ENCODE data around the gene SMARCA1.
"Not testable (repeated sequence)": the region's sequence is repeated elsewhere in the genome, so short reads cannot be mapped to it uniquely, and the experiment has no call there.

SMARCA1 gene

DNA sequence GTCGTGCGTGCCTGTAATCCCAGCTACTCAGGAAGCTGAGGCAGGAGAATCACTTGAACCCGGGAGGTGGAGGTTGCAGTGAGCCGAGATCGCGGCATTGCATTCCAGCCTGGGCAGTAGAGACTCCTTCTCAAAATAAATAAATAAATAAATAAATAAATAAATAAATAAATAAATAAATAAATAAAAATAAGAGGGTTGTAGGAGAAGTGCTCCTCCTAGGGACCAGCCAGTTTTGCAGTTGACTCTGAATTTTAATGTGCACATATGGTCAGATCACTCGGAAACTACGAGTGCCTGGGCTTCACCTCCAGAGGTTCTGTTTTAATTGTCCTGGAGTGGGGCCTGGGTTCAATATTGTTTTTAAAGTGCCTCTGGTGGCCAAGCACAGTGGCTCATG is 31.5 kb upstream of the SMARCA1 start:
- H3K27me3 ChIP-seq (ENCODE audit: control insufficient read depth, insufficient read depth, low read length); H3K9ac ChIP-seq (ENCODE audit: low read depth, low read length): not testable (repeated sequence)
- peaks cover 18% of the 10 kb centered on the region for H3K36me3 ChIP-seq (ENCODE audit: control insufficient read depth, insufficient read depth, low read length)

DNA sequence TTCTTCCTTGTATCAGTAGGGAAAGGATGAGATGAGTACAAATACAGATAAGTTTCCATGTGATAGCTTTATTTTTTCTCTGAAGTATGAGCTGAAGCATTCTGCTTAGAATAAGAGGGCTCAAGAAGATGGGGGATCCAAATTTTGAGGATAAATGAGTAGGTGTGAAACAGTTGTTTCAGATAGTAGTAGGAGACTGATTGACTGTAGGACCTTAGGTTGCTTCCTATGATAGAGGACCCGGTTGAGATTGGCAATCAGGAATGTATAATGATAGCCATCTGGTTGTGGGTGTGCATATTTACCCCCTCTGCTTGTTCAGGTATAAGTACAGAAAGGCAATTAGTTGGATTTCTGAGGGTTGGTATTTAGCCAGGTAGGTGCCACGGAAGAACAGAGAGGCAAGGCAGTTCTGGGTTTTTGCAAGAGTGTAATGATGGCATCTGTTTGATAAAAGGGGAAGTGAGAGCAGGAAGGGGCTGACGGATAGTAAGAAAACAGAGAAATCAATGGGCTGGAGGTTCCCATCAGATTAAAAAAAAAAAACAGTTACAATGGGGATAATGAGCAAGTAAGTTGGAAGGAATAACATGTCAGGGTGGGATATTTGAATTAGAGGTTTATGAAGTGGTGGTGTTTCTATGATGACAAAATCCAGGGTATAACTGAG is 30.5 kb upstream of the SMARCA1 start:
- Histone ChIP-seq H3K36me3 (ENCODE audit: control insufficient read depth, insufficient read depth, low read length) (peaks cover 11% of the 10 kb centered on the region), H3K4me3 (ENCODE audit: low read depth, low read length) (no peak overlapping the region), H3K9me3 (ENCODE audit: control insufficient read depth, insufficient read depth, low read length) (no peaks in the 10 kb centered on the region), H3K9ac (ENCODE audit: low read depth, low read length) (no peak overlapping the region), H3K27me3 (ENCODE audit: control insufficient read depth, insufficient read depth, low read length) (no peaks in the 10 kb centered on the region), H3K4me1 (ENCODE audit: control insufficient read depth, insufficient read depth, low read length) (no peaks in the 10 kb centered on the region)

More for the DNA sequence above, 31.5 kb upstream of the SMARCA1 start:
- not testable (repeated sequence) for H3K4me1 ChIP-seq (ENCODE audit: control insufficient read depth, insufficient read depth, low read length); H3K9me3 ChIP-seq (ENCODE audit: control insufficient read depth, insufficient read depth, low read length); H3K4me3 ChIP-seq (ENCODE audit: low read depth, low read length)

DNA sequence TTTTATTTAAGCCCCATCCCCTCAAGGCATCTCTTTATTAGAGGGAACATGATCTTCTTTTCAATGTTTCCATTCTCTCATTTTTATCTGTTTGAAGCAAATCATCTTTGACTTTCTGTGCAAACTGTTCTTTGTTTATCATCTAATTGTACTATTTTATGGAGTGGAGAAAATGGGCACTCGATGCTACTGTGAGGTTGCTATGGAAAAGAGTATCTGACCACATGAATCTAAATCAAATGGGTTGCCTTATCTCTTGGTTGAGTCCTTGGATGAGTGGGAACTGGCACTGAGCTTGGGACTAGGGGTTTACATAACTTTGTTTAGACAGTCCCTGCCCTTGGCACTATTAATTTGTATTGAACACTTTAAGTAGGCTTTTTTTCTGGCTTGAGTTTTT is 25.8 kb upstream of the SMARCA1 start:
- Histone ChIP-seq H3K4me1 (ENCODE audit: control insufficient read depth, insufficient read depth, low read length) (no peaks in the 10 kb centered on the region), H3K27me3 (ENCODE audit: control insufficient read depth, insufficient read depth, low read length) (no peaks in the 10 kb centered on the region), H3K4me3 (ENCODE audit: low read depth, low read length) (no peak overlapping the region), H3K9ac (ENCODE audit: low read depth, low read length) (no peak overlapping the region), H3K36me3 (ENCODE audit: control insufficient read depth, insufficient read depth, low read length) (no peaks in the 10 kb centered on the region), H3K9me3 (ENCODE audit: control insufficient read depth, insufficient read depth, low read length) (no peaks in the 10 kb centered on the region)

DNA sequence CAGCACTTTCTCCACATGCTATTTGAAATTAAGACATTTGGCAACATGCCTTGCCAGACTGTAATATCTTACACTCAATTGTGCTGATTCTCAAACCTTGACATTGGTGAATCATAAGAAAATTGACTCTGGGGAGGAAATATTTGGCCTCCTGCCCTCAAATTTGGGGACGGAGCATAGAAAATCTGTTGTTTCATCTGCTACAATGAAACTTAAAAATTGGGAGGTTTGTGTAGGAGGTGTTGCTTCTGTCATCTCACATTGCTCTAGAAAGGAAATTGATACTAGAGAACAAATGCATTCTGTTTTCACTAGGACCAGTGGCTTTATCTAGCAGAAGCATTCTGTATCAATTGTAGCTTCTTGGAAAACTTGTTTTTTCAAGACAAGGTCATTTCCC is 22.1 kb upstream of the SMARCA1 start:
- no peaks in the 10 kb centered on the region for H3K36me3 ChIP-seq (ENCODE audit: control insufficient read depth, insufficient read depth, low read length)
- no peaks in the 10 kb centered on the region for H3K27me3 ChIP-seq (ENCODE audit: control insufficient read depth, insufficient read depth, low read length)

DNA sequence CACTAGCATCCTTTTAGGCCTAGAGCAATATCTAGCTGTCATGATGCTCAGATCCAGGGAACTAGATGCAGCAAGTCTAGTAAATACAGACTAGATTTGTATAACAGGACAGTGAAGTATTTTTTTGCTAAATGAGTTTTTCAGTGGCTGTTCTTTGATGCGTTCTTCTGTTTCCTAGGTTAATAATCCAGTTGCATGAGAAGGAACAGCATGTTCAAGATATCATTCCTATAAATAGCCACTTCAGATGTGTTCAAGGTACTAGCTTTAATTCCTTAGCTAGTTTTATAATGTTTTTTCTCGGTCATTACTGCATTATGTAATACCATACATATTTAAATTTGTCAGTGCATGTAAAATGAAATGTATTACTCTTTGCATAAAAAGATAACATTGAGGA is 21.5 kb upstream of the SMARCA1 start:
- no peaks in the 10 kb centered on the region for H3K36me3 ChIP-seq (ENCODE audit: control insufficient read depth, insufficient read depth, low read length)

More for the DNA sequence above, 22.1 kb upstream of the SMARCA1 start:
- Histone ChIP-seq H3K4me3 (ENCODE audit: low read depth, low read length) (no peak overlapping the region), H3K4me1 (ENCODE audit: control insufficient read depth, insufficient read depth, low read length) (peaks cover 6% of the 10 kb centered on the region), H3K9me3 (ENCODE audit: control insufficient read depth, insufficient read depth, low read length) (no peaks in the 10 kb centered on the region), H3K9ac (ENCODE audit: low read depth, low read length) (no peak overlapping the region)

DNA sequence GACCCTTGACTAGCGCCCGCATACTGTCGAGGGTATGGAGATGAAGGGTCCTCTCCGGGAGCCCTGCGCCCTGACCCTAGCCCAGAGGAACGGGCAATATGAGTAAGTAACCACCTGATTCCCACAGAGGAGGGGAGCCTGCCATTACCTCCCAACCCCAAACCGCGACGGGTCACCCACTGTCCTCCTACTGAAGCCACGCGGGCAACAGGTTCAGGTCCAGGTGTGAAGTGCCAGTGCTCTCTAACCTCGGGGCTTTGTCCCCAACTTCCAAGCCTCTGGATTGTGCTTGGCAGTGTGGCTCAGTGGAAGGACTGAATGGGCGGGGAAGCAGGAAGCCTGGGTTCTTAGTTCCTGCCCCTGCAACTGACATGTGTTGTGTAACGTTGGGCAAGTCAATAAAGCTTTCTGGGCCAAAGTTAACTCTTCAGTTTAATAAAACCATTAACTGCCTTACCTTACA is 17.5 kb upstream of the SMARCA1 start:
- H3K9ac ChIP-seq (ENCODE audit: low read depth, low read length), result peak overlapping the region; percentile 79

More for the DNA sequence above, 21.5 kb upstream of the SMARCA1 start:
- Histone ChIP-seq H3K4me1 (ENCODE audit: control insufficient read depth, insufficient read depth, low read length) (peaks cover 6% of the 10 kb centered on the region), H3K9ac (ENCODE audit: low read depth, low read length) (no peak overlapping the region), H3K4me3 (ENCODE audit: low read depth, low read length) (no peak overlapping the region), H3K9me3 (ENCODE audit: control insufficient read depth, insufficient read depth, low read length) (no peaks in the 10 kb centered on the region), H3K27me3 (ENCODE audit: control insufficient read depth, insufficient read depth, low read length) (no peaks in the 10 kb centered on the region)

DNA sequence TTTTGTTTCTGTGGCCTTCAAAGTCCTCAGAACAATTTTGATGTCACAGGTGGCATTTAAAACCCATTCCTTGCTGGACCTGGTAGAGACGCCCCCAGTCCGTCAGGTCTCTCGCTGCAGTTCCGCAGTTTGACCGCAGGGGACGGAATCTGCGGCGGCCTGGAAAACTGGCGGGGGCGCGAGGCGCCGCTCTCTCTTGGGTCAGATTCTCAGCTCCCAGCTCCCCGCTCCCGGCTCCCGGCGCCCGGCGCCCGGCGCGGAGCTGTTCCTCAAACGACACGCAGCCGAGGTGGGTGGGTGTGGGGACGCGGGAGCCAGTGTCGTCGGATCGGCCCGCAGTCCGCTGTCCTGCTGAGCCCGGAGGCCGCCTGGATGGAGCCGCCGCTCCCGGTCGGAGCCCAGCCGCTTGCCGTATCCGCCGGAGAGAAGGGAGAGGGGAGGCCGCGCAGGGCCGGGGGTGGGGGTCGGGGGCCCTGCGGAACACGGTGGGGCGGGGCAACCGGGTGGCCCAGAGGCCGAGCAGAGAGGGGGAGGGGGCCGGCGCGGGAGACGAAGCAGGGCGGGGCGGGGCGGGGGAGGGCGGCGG is 16.9 kb upstream of the SMARCA1 start, which contains the start of gene OCRL:
Gene OCRL (plus strand): TSS at position 192 of the 586 bp plus-strand sequence. CDS start 181 bp downstream, at position 373.
- H3K36me3 ChIP-seq (ENCODE audit: control insufficient read depth, insufficient read depth, low read length), result no peaks in the 10 kb centered on the region
- H3K9ac ChIP-seq (ENCODE audit: low read depth, low read length), result peak within 1 kb of the TSS; percentile 88
- no peaks in the 10 kb centered on the region for H3K27me3 ChIP-seq (ENCODE audit: control insufficient read depth, insufficient read depth, low read length)
- H3K4me1 ChIP-seq (ENCODE audit: control insufficient read depth, insufficient read depth, low read length), result peaks cover 6% of the 10 kb centered on the region
- H3K4me3 ChIP-seq (ENCODE audit: low read depth, low read length), result peak within 1 kb of the TSS; percentile 91
- no peaks in the 10 kb centered on the region for H3K9me3 ChIP-seq (ENCODE audit: control insufficient read depth, insufficient read depth, low read length)

More for the DNA sequence above, 17.5 kb upstream of the SMARCA1 start:
- H3K9me3 ChIP-seq (ENCODE audit: control insufficient read depth, insufficient read depth, low read length), result no peaks in the 10 kb centered on the region
- peaks cover 6% of the 10 kb centered on the region for H3K4me1 ChIP-seq (ENCODE audit: control insufficient read depth, insufficient read depth, low read length)
- H3K4me3 ChIP-seq (ENCODE audit: low read depth, low read length), result peak overlapping the region; percentile 91
- H3K27me3 ChIP-seq (ENCODE audit: control insufficient read depth, insufficient read depth, low read length), result no peaks in the 10 kb centered on the region
- no peaks in the 10 kb centered on the region for H3K36me3 ChIP-seq (ENCODE audit: control insufficient read depth, insufficient read depth, low read length)

DNA sequence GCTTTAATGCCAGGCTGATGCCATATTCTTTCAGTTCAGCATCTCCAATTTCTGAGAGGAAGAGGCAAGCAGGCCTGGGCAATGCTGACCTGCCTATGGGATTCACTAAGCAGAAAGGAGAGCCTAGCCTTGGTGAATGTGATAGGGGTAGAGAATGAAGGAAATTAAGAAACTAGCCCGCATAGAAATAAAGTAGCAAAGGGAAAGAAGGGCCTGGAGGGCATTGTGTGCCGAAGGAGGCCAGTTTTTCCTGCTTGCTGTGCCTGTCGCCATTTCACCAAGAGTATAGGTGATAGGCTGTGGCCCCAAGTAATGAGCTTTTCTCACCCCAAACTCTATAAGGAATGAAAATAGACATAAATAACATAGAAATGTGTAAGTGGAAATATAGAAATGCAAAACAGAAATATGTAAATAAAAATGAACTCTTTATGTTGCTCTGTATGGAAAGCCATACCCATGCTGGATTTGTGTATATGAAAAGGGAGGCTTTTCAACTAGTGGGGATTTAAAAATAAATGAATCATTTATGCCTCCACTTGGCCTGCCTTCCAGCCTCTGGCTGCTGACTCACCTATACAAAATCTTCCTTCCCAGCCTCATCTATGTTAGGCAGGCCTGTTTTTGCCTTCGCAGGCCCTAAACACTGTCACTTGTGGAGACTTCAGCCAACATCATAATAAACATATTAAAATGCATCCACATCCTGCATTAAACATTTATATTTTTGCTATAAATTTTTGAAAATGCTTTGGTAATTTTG is 11.7 kb upstream of the SMARCA1 start:
- Histone ChIP-seq H3K36me3 (ENCODE audit: control insufficient read depth, insufficient read depth, low read length) (no peaks in the 10 kb centered on the region), H3K9me3 (ENCODE audit: control insufficient read depth, insufficient read depth, low read length) (no peaks in the 10 kb centered on the region), H3K4me1 (ENCODE audit: control insufficient read depth, insufficient read depth, low read length) (no peaks in the 10 kb centered on the region), H3K4me3 (ENCODE audit: low read depth, low read length) (no peak overlapping the region), H3K9ac (ENCODE audit: low read depth, low read length) (no peak overlapping the region), H3K27me3 (ENCODE audit: control insufficient read depth, insufficient read depth, low read length) (peaks cover 3% of the 10 kb centered on the region)

DNA sequence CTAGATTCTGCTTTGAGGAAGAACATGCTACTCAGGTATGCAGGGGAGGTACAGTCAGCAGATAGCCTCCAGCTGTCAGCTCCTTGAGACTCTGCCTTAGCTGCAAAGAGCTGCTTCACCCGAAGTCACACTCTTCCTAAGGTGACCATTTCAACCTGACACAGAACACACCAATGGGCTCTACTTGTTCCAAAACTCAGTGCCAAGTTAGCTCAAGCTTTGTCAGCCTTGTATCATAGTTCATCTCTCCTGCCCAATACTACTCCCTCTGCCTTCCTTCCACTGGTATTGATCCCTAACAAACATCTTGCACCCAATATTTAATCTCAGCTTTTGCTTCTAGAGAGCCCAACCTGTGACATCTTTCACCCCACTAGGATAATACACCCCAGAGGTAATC is 7.8 kb upstream of the SMARCA1 start:
- Histone ChIP-seq H3K9ac (ENCODE audit: low read depth, low read length) (no peak overlapping the region), H3K9me3 (ENCODE audit: control insufficient read depth, insufficient read depth, low read length) (no peaks in the 10 kb centered on the region), H3K4me1 (ENCODE audit: control insufficient read depth, insufficient read depth, low read length) (no peaks in the 10 kb centered on the region), H3K4me3 (ENCODE audit: low read depth, low read length) (no peak overlapping the region), H3K27me3 (ENCODE audit: control insufficient read depth, insufficient read depth, low read length) (peaks cover 3% of the 10 kb centered on the region), H3K36me3 (ENCODE audit: control insufficient read depth, insufficient read depth, low read length) (no peaks in the 10 kb centered on the region)

DNA sequence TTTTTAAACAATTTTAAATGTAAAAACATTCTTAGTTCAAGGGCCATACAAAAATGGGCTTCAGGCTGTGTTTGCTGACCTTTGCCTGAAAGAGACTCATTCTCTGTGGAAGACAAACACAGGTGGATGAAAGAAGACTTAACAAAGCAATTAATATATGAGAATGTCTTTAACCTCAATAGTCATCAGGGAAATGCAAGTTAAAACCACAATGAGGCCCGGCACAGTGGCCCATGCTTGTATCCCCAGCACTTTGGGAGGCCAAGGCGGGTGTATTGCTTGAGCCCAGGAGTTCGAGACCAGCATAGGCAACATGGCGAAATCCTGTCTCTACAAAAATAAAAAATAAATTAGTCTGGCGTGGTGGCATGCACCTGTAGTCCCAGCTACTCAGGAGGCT is 7.1 kb upstream of the SMARCA1 start:
- Histone ChIP-seq H3K9me3 (ENCODE audit: control insufficient read depth, insufficient read depth, low read length) (no peaks in the 10 kb centered on the region), H3K4me3 (ENCODE audit: low read depth, low read length) (no peak overlapping the region), H3K27me3 (ENCODE audit: control insufficient read depth, insufficient read depth, low read length) (peaks cover 3% of the 10 kb centered on the region), H3K36me3 (ENCODE audit: control insufficient read depth, insufficient read depth, low read length) (no peaks in the 10 kb centered on the region), H3K9ac (ENCODE audit: low read depth, low read length) (no peak overlapping the region), H3K4me1 (ENCODE audit: control insufficient read depth, insufficient read depth, low read length) (no peaks in the 10 kb centered on the region)

DNA sequence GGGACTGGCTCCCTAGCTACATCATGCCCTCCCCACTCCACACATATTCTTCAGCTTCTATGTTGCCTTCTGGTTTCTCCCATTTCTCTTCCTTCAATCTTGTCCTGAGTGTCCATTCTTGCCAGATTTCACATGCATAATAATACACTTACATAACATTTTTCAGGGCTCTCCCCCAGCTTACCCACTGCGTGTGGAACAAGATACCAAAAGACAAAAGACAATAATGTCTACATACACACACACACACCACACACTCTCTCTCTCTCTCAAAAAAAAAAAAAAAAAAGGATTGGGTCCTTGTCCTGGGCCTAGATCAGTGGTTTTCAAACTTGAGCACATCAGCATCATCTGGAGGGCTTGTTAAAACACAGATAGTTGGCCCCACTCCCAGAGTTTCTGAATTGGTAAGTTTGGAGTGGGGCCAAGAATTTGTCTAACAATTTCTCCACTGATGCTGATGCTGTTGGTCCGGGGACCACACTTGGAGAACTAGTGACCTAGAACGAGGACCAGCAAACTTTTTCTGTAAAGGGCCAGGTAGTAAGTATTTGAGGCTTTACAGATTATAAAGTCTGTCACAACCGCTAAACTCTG is 6.5 kb upstream of the SMARCA1 start:
- Histone ChIP-seq H3K9me3 (ENCODE audit: control insufficient read depth, insufficient read depth, low read length) (no peaks in the 10 kb centered on the region), H3K36me3 (ENCODE audit: control insufficient read depth, insufficient read depth, low read length) (no peaks in the 10 kb centered on the region), H3K4me1 (ENCODE audit: control insufficient read depth, insufficient read depth, low read length) (no peaks in the 10 kb centered on the region), H3K9ac (ENCODE audit: low read depth, low read length) (no peak overlapping the region), H3K27me3 (ENCODE audit: control insufficient read depth, insufficient read depth, low read length) (peaks cover 3% of the 10 kb centered on the region), H3K4me3 (ENCODE audit: low read depth, low read length) (no peak overlapping the region)
